Measurements from ENCODE around the gene ARHGAP35. TPM values are rescaled to one million over a fixed set of nuclear protein-coding genes. Genes with fewer than 3 reads are reported as not detected.
A peak's percentile ranks its signal among the peaks of the same experiment; 100 is the strongest.

Gene ARHGAP35
- total RNA-seq, 2 donors from 2014 or later, result 22.8 to 24.7 TPM

GRCh38 chr19:46892252-46893179 lies 31.7 kb downstream of the ARHGAP35 start:
- Histone ChIP-seq H3K36me3 (replicated peaks in 1 of 2; ENCODE audit: insufficient read depth in 1 of 2, low read depth in 2 of 2) (no peaks in the 10 kb centered on the region), H3K9me3 (no peaks in the 10 kb centered on the region), H3K4me1 (peaks cover 14% of the 10 kb centered on the region), H3K4me3 (no peak overlapping the region), H3K27me3 (no peaks in the 10 kb centered on the region), H3K27ac (no peak overlapping the region)
- intact Hi-C loops (cut with DNase I), result no loop called here
- DNase-seq (no peak), ATAC-seq (no peak)
- TF ChIP-seq POLR2A (IDR thresholded peaks at IDR 0.05) (no peak), CTCF (IDR thresholded peaks at IDR 0.05) (no peak)
- whole genome bisulfite sequencing, 2 donors, result 95 to 96% methylated on average over 11 of the region's 11 CpGs

DNA sequence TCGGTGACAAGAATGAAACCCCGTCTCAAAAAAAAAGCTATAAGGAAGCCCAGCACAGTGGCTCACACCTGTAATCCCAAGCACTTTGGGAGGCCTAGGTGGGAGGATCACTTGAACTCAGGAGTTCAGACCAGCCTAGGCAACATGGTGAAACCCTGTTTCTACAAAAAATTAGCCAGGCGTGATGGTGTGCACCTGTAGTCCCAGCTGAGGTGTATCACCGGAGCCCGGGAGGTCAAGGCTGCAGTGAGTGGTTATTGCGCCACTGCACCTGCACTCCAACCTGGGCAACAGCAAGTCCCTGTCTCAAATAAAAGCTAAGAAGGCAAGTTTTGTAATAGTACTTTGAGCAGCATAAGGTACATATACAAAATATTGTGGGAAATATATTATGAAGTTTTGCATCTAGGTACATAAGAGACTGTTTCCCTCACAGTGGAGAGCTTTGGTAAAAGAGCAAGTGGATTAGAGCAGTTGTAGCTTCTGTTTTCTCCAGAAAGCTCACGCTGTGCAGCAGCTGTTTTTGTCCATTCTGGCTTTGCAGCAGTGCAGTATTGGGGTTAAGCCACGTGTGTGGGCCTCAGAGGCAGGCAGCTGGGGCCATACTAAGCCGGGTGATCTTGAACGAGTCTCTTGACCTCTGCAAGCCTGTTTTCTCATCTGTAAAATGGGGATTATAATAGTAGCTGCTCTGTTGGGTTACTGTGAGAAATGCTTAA lies 35.4 kb downstream of the ARHGAP35 start:
- Histone ChIP-seq H3K9me3 (no peaks in the 10 kb centered on the region), H3K27me3 (no peaks in the 10 kb centered on the region), H3K4me3 (no peak overlapping the region), H3K27ac (no peak overlapping the region), H3K36me3 (replicated peaks in 1 of 2; ENCODE audit: insufficient read depth in 1 of 2, low read depth in 2 of 2) (no peaks in the 10 kb centered on the region), H3K4me1 (peaks cover 15% of the 10 kb centered on the region)
- ATAC-seq (no peak), DNase-seq (peak in 2 of 4 donors; percentile 13 to 42)
- TF ChIP-seq POLR2A (IDR thresholded peaks at IDR 0.05) (no peak), CTCF (IDR thresholded peaks at IDR 0.05) (no peak)
- intact Hi-C loops (cut with DNase I), result no loop called here
- WGBS, 2 donors, result 62 to 74% methylated on average over 10 of the region's 10 CpGs

GRCh38 chr19:46898731-46899130 lies 37.9 kb downstream of the ARHGAP35 start:
- Histone ChIP-seq H3K9me3 (no peaks in the 10 kb centered on the region), H3K27ac (no peak overlapping the region), H3K4me3 (no peak overlapping the region), H3K4me1 (peaks cover 39% of the 10 kb centered on the region), H3K36me3 (replicated peaks in 1 of 2; ENCODE audit: insufficient read depth in 1 of 2, low read depth in 2 of 2) (no peaks in the 10 kb centered on the region), H3K27me3 (no peaks in the 10 kb centered on the region)
- TF ChIP-seq CTCF (IDR thresholded peaks at IDR 0.05), result no peak
- TF ChIP-seq POLR2A (IDR thresholded peaks at IDR 0.05), result no peak
- DNase-seq (peak in 1 of 4 donors; percentile 19), ATAC-seq (no peak)
- intact Hi-C loops (cut with DNase I), result no loop called here
- WGBS, 2 donors, result 80 to 85% methylated on average over 3 to 5 of the region's 5 CpGs

DNA sequence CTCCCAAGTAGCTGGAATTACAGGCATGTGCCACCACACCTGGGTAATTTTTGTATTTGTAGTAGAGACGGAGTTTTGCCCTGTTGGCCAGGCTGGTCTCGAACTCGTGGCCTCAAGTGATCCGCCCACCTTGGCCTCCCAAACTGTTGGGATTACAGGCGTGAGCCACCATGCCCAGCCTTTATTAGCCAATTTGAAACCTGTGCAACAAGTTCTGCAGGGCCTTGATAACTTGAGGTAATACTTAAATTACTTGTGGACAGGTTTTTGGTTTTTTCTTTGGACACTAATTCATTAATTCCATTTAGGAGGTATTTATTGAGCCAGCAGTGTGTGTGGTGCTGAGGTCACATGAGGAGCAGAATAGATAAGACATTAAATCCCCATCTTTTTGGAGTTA lies 39.5 kb downstream of the ARHGAP35 start:
- no peak for DNase-seq

More for the DNA sequence above, 39.5 kb downstream of the ARHGAP35 start:
- WGBS, 2 donors, result 90 to 97% methylated on average over 4 to 5 of the region's 5 CpGs
- no peak for TF ChIP-seq POLR2A (IDR thresholded peaks at IDR 0.05)
- no peak for TF ChIP-seq CTCF (IDR thresholded peaks at IDR 0.05)
- ATAC-seq, result no peak
- intact Hi-C loops (cut with DNase I), result no loop called here
- no peaks in the 10 kb centered on the region for H3K9me3 ChIP-seq
- no peak overlapping the region for H3K27ac ChIP-seq
- H3K4me1 ChIP-seq, result peaks cover 42% of the 10 kb centered on the region
- H3K27me3 ChIP-seq, result no peaks in the 10 kb centered on the region
- no peaks in the 10 kb centered on the region for H3K36me3 ChIP-seq (replicated peaks in 1 of 2; ENCODE audit: insufficient read depth in 1 of 2, low read depth in 2 of 2)
- H3K4me3 ChIP-seq, result no peak overlapping the region

Measured in body of pancreas (tissue), 4 donors.